GM12872 (cell line): ENCODE results near the gene CDCA4.

ENCODE experiments used
- CTCF ChIP-seq: IDR thresholded peaks from 3 replicates; pipeline ENCODE4 v1.5.1; 2011; ENCODE audit warnings: low read depth, mild to moderate bottlenecking, low read length, moderate library complexity; ENCODE audit not compliant: insufficient read depth

The CDCA4 gene

GRCh38 chr14:104993808-104994591 is 26.9 kb downstream of the CDCA4 start:
- no peak for TF ChIP-seq CTCF

GRCh38 chr14:104993306-104993705 is 27.6 kb downstream of the CDCA4 start:
- TF ChIP-seq CTCF, result no peak

GRCh38 chr14:104992501-104992900 is 28.4 kb downstream of the CDCA4 start:
- no peak for TF ChIP-seq CTCF

- no peak for TF ChIP-seq CTCF
Observed at GRCh38 chr14:104991896-104992230, 29.0 kb downstream of the CDCA4 start.

GRCh38 chr14:104989951-104990303 is 31.0 kb downstream of the CDCA4 start:
- no peak for TF ChIP-seq CTCF

GRCh38 chr14:104989236-104989950 is 31.5 kb downstream of the CDCA4 start:
- TF ChIP-seq CTCF, result no peak

- TF ChIP-seq CTCF, result no peak
Observed at GRCh38 chr14:104986487-104987164, 34.3 kb downstream of the CDCA4 start.
